Left ventricle myocardium superior (tissue), 1 donor: Measurements from ENCODE around the gene IL12RB1. TPM values are rescaled to one million over a fixed set of nuclear protein-coding genes. Genes with fewer than 3 reads are reported as not detected.
"Not testable (repeated sequence)": the region's sequence is repeated elsewhere in the genome, so short reads cannot be mapped to it uniquely, and the experiment has no call there.

ENCODE experiments used
- ATAC-seq: fragments of 200-7000 bp; cut with Tn5 transposase; one replicate; pipeline ENCODE4 v1.9.1; 2020; ENCODE audit warnings: mild to moderate bottlenecking, moderate library complexity
- DNase-seq: peaks from one replicate; pipeline ENCODE4 v3.0.0-alpha.2; 2020
- intact Hi-C: fragments of 100-400 bp; cut with micrococcal nuclease; formaldehyde crosslinking; loops from one replicate; pipeline ENCODE4 v1.11.0; 2022
- total RNA-seq: library from RNA; stranded (reverse); fragmentation: NEBNext Ultra II Directional; extraction: Animal tissue kit (Norgen Biotek cat#: 25700); gene quantifications from one replicate; pipeline ENCODE4 v1.2.1, GENCODE V29; 2021
- donor health status: DM: no; HTN: yes; CAD: no; lungs with severe emphysema.

IL12RB1 gene
- total RNA-seq, 1 donor from 2014 or later: 0.94 TPM

- no peak for ATAC-seq
- DNase-seq: no peak
- intact Hi-C loops: no loop called here
Observed at GRCh38 chr19:18093439-18094161, 6.9 kb upstream of the IL12RB1 start.

GRCh38 chr19:18091217-18091608 is 4.5 kb upstream of the IL12RB1 start:
- ATAC-seq (peak; percentile 64), DNase-seq (peak; percentile 64)
- intact Hi-C loops: no loop called here

- ATAC-seq: no peak
- DNase-seq: no peak
- intact Hi-C loops: no loop called here
Observed at GRCh38 chr19:18090545-18091216, 3.9 kb upstream of the IL12RB1 start.

GRCh38 chr19:18089726-18090125 is 3.0 kb upstream of the IL12RB1 start:
- peak; percentile 16 for ATAC-seq
- no peak for DNase-seq
- intact Hi-C loops: no loop called here

GRCh38 chr19:18089096-18089541 is 2.4 kb upstream of the IL12RB1 start:
- ATAC-seq: peak; percentile 55
- DNase-seq: peak; percentile 54
- intact Hi-C loops: not testable (repeated sequence)

GRCh38 chr19:18085702-18086457 is 854 bp downstream of the IL12RB1 start:
- ATAC-seq (no peak), DNase-seq (no peak)
- intact Hi-C loops: no loop called here

GRCh38 chr19:18083929-18084684 is 2.6 kb downstream of the IL12RB1 start:
- ATAC-seq (no peak), DNase-seq (no peak)
- intact Hi-C loops: no loop called here

- intact Hi-C loops: no loop called here
- ATAC-seq (no peak), DNase-seq (no peak)
Observed at GRCh38 chr19:18074192-18074591, 12.5 kb downstream of the IL12RB1 start.

- intact Hi-C loops: no loop called here
- no peak for DNase-seq
- ATAC-seq: no peak
Observed at GRCh38 chr19:18073197-18073596, 13.5 kb downstream of the IL12RB1 start.

- ATAC-seq (no peak), DNase-seq (no peak)
- intact Hi-C loops: no loop called here
Observed at GRCh38 chr19:18072335-18072734, 14.4 kb downstream of the IL12RB1 start.

- ATAC-seq (no peak), DNase-seq (no peak)
- intact Hi-C loops: no loop called here
Observed at GRCh38 chr19:18070181-18070580, 16.6 kb downstream of the IL12RB1 start.

- intact Hi-C loops: no loop called here
- DNase-seq: no peak
- ATAC-seq: no peak
Observed at GRCh38 chr19:18069383-18069782, 17.4 kb downstream of the IL12RB1 start.

- no peak for DNase-seq
- no peak for ATAC-seq
- intact Hi-C loops: no loop called here
Observed at GRCh38 chr19:18068395-18068794, 18.3 kb downstream of the IL12RB1 start.

- no peak for ATAC-seq
- no peak for DNase-seq
- intact Hi-C loops: no loop called here
Observed at GRCh38 chr19:18065173-18065495, 21.6 kb downstream of the IL12RB1 start.

- intact Hi-C loops: no loop called here
- DNase-seq (no peak), ATAC-seq (no peak)
Observed at GRCh38 chr19:18063463-18063862, 23.3 kb downstream of the IL12RB1 start.

- ATAC-seq (no peak), DNase-seq (no peak)
- intact Hi-C loops: no loop called here
Observed at GRCh38 chr19:18062028-18062427, 24.7 kb downstream of the IL12RB1 start.

GRCh38 chr19:18060472-18060871 is 26.3 kb downstream of the IL12RB1 start:
- ATAC-seq (no peak), DNase-seq (no peak)
- intact Hi-C loops: no loop called here

- ATAC-seq (no peak), DNase-seq (no peak)
- intact Hi-C loops: no loop called here
Observed at GRCh38 chr19:18059902-18060301, 26.8 kb downstream of the IL12RB1 start.

GRCh38 chr19:18059297-18059696 is 27.4 kb downstream of the IL12RB1 start:
- intact Hi-C loops: no loop called here
- ATAC-seq (no peak), DNase-seq (no peak)
